ACC112 (cell line): ENCODE measurements around the gene ERBB4.
A peak's percentile ranks its signal among the peaks of the same experiment; 100 is the strongest.

Source experiments
- H2AFZ ChIP-seq: fragments of 200-600 bp; sonication (generic); one replicate; pipeline ENCODE4 v1.6.0; 2017; ENCODE audit warnings: antibody characterized with exemption, low read length; ENCODE audit not compliant: unreplicated experiment
- H3K27ac ChIP-seq: fragments of 200-600 bp; sonication (generic); 2 replicates; pipeline ENCODE4 v1.5.1; 2014; ENCODE audit warnings: low read depth, mild to moderate bottlenecking, antibody characterized with exemption, low read length, moderate library complexity
- H3K27me3 ChIP-seq: fragments of 200-600 bp; sonication (generic); 2 replicates; pipeline ENCODE4 v1.6.1; 2014; ENCODE audit warnings: mild to moderate bottlenecking, antibody characterized with exemption, low read length, moderate library complexity, mixed read lengths; ENCODE audit not compliant: insufficient read depth
- H3K36me3 ChIP-seq: fragments of 200-600 bp; sonication (generic); 2 replicates; pipeline ENCODE4 v1.6.1; 2016; ENCODE audit warnings: mild to moderate bottlenecking, antibody characterized with exemption, low read length, moderate library complexity, mixed read lengths; ENCODE audit not compliant: insufficient read depth
- H3K4me1 ChIP-seq: fragments of 200-600 bp; sonication (generic); one replicate; pipeline ENCODE4 v1.6.1; 2016; ENCODE audit warnings: low read length, mixed read lengths; ENCODE audit not compliant: insufficient read depth, unreplicated experiment, control insufficient read depth
- H3K4me3 ChIP-seq: fragments of 200-600 bp; sonication (generic); 2 replicates; pipeline ENCODE4 v1.5.1; 2014; ENCODE audit warnings: mild to moderate bottlenecking, low read depth, low read length
- H3K79me2 ChIP-seq: fragments of 200-600 bp; sonication (generic); one replicate; pipeline ENCODE4 v1.6.0; 2016; ENCODE audit warnings: low read length; ENCODE audit not compliant: control insufficient read depth, unreplicated experiment, insufficient read depth

The ERBB4 gene

GRCh38 chr2:212097001-212097400, 441.6 kb downstream of the ERBB4 start:
- H3K4me3 ChIP-seq: no peak overlapping the region
- no peaks in the 10 kb centered on the region for H3K4me1 ChIP-seq
- H2AFZ ChIP-seq: no peak overlapping the region
- no peaks in the 10 kb centered on the region for H3K27me3 ChIP-seq
- H3K79me2 ChIP-seq: no peaks in the 10 kb centered on the region
- no peaks in the 10 kb centered on the region for H3K36me3 ChIP-seq
- H3K27ac ChIP-seq: no peak overlapping the region

- no peak overlapping the region for H3K27ac ChIP-seq
- H3K36me3 ChIP-seq: no peaks in the 10 kb centered on the region
- no peaks in the 10 kb centered on the region for H3K79me2 ChIP-seq
- no peak overlapping the region for H2AFZ ChIP-seq
- no peak overlapping the region for H3K4me3 ChIP-seq
- H3K27me3 ChIP-seq: no peaks in the 10 kb centered on the region
- H3K4me1 ChIP-seq: no peaks in the 10 kb centered on the region
These were observed 448.7 kb downstream of the ERBB4 start for GRCh38 chr2:212089873-212090272.

- Histone ChIP-seq H3K36me3 (no peaks in the 10 kb centered on the region), H3K4me3 (no peak overlapping the region), H3K4me1 (no peaks in the 10 kb centered on the region), H3K79me2 (no peaks in the 10 kb centered on the region), H3K27ac (no peak overlapping the region), H2AFZ (no peak overlapping the region), H3K27me3 (no peaks in the 10 kb centered on the region)
These were observed 450.2 kb downstream of the ERBB4 start for GRCh38 chr2:212088353-212088752.

GRCh38 chr2:212083492-212083891, 455.1 kb downstream of the ERBB4 start:
- H3K36me3 ChIP-seq: no peaks in the 10 kb centered on the region
- H3K27ac ChIP-seq: no peak overlapping the region
- H2AFZ ChIP-seq: no peak overlapping the region
- no peaks in the 10 kb centered on the region for H3K27me3 ChIP-seq
- H3K4me3 ChIP-seq: no peak overlapping the region
- no peaks in the 10 kb centered on the region for H3K79me2 ChIP-seq
- H3K4me1 ChIP-seq: no peaks in the 10 kb centered on the region

- Histone ChIP-seq H3K27me3 (no peaks in the 10 kb centered on the region), H3K27ac (no peak overlapping the region), H3K4me3 (peak overlapping the region; percentile 43), H3K4me1 (no peaks in the 10 kb centered on the region), H3K79me2 (no peaks in the 10 kb centered on the region), H2AFZ (peak overlapping the region; percentile 84), H3K36me3 (no peaks in the 10 kb centered on the region)
These were observed 460.5 kb downstream of the ERBB4 start for GRCh38 chr2:212078103-212078502.

GRCh38 chr2:212076456-212076855, 462.1 kb downstream of the ERBB4 start:
- Histone ChIP-seq H3K4me1 (no peaks in the 10 kb centered on the region), H3K4me3 (no peak overlapping the region), H3K27ac (no peak overlapping the region), H3K36me3 (no peaks in the 10 kb centered on the region), H3K79me2 (no peaks in the 10 kb centered on the region), H3K27me3 (no peaks in the 10 kb centered on the region), H2AFZ (no peak overlapping the region)

GRCh38 chr2:212073360-212073759, 465.2 kb downstream of the ERBB4 start:
- Histone ChIP-seq H3K36me3 (no peaks in the 10 kb centered on the region), H3K79me2 (no peaks in the 10 kb centered on the region)

GRCh38 chr2:212066546-212066945, 472.1 kb downstream of the ERBB4 start:
- no peaks in the 10 kb centered on the region for H3K79me2 ChIP-seq
- no peak overlapping the region for H3K4me3 ChIP-seq
- no peak overlapping the region for H2AFZ ChIP-seq
- H3K4me1 ChIP-seq: no peaks in the 10 kb centered on the region
- H3K27ac ChIP-seq: no peak overlapping the region
- H3K27me3 ChIP-seq: no peaks in the 10 kb centered on the region
- H3K36me3 ChIP-seq: no peaks in the 10 kb centered on the region

More at GRCh38 chr2:212073360-212073759, 465.2 kb downstream of the ERBB4 start:
- no peak overlapping the region for H3K27ac ChIP-seq
- no peak overlapping the region for H2AFZ ChIP-seq
- no peak overlapping the region for H3K4me3 ChIP-seq
- H3K4me1 ChIP-seq: no peaks in the 10 kb centered on the region
- no peaks in the 10 kb centered on the region for H3K27me3 ChIP-seq

- H2AFZ ChIP-seq: no peak overlapping the region
- no peak overlapping the region for H3K27ac ChIP-seq
- no peak overlapping the region for H3K4me3 ChIP-seq
- H3K36me3 ChIP-seq: no peaks in the 10 kb centered on the region
- no peaks in the 10 kb centered on the region for H3K4me1 ChIP-seq
- no peaks in the 10 kb centered on the region for H3K79me2 ChIP-seq
- H3K27me3 ChIP-seq: no peaks in the 10 kb centered on the region
These were observed 474.3 kb downstream of the ERBB4 start for GRCh38 chr2:212064318-212064717.

GRCh38 chr2:212052412-212053159, 486.0 kb downstream of the ERBB4 start:
- Histone ChIP-seq H3K27ac (peak overlapping the region; percentile 86), H2AFZ (peak overlapping the region; percentile 28), H3K4me1 (peaks cover 28% of the 10 kb centered on the region), H3K36me3 (no peaks in the 10 kb centered on the region), H3K79me2 (no peaks in the 10 kb centered on the region), H3K4me3 (no peak overlapping the region), H3K27me3 (no peaks in the 10 kb centered on the region)

GRCh38 chr2:212050871-212051270, 487.7 kb downstream of the ERBB4 start:
- peaks cover 28% of the 10 kb centered on the region for H3K4me1 ChIP-seq
- no peak overlapping the region for H3K27ac ChIP-seq

More at GRCh38 chr2:212050871-212051270, 487.7 kb downstream of the ERBB4 start:
- Histone ChIP-seq H3K27me3 (no peaks in the 10 kb centered on the region), H3K36me3 (no peaks in the 10 kb centered on the region), H3K4me3 (no peak overlapping the region), H3K79me2 (no peaks in the 10 kb centered on the region), H2AFZ (peak overlapping the region; percentile 24)
